Parathyroid adenoma (tissue), 2 donors: ENCODE measurements around the gene CEACAM8.
A peak's percentile ranks its signal among the peaks of the same experiment; 100 is the strongest.
"Not testable (repeated sequence)": the region's sequence is repeated elsewhere in the genome, so short reads cannot be mapped to it uniquely, and the experiment has no call there.

Experiments used
- H2AFZ ChIP-seq: fragments of 300-600 bp; sonication (generic); one replicate; pipeline ENCODE4 v1.7.0; 2017; ENCODE audit warnings: antibody characterized with exemption, mild to moderate bottlenecking
- H3K27ac ChIP-seq: fragments of 300-600 bp; sonication (generic); one replicate; pipeline ENCODE4 v1.7.0; 2017
- H3K27me3 ChIP-seq: fragments of 300-600 bp; sonication (generic); one replicate; pipeline ENCODE4 v1.7.0; 2017; ENCODE audit warnings: low read length; ENCODE audit not compliant: control insufficient read depth, insufficient read depth
- H3K36me3 ChIP-seq: fragments of 300-600 bp; sonication (generic); one replicate; pipeline ENCODE4 v1.7.0; 2017; ENCODE audit warnings: low read length; ENCODE audit not compliant: control insufficient read depth, insufficient read depth
- H3K4me1 ChIP-seq: fragments of 300-600 bp; sonication (generic); one replicate; pipeline ENCODE4 v1.7.0; 2017; ENCODE audit warnings: control low read depth
- H3K4me2 ChIP-seq: fragments of 300-600 bp; sonication (generic); one replicate; pipeline ENCODE4 v1.7.0; 2017; ENCODE audit warnings: low read length
- H3K4me3 ChIP-seq: fragments of 300-600 bp; sonication (generic); one replicate; pipeline ENCODE4 v1.7.0; 2017; ENCODE audit warnings: low read depth, low read length
- H3K79me2 ChIP-seq: fragments of 300-600 bp; sonication (generic); one replicate; pipeline ENCODE4 v1.7.0; 2017; ENCODE audit warnings: control low read depth
- H3K9ac ChIP-seq: fragments of 300-600 bp; sonication (generic); one replicate; pipeline ENCODE4 v1.7.0; 2017; ENCODE audit warnings: mild to moderate bottlenecking
- H3K9me3 ChIP-seq: fragments of 300-600 bp; sonication (generic); one replicate; pipeline ENCODE4 v1.7.0; 2017; ENCODE audit warnings: low read length; ENCODE audit not compliant: control insufficient read depth
- TF ChIP-seq, protein P1 (sequence below): fragments of 300-600 bp; sonication (generic); IDR thresholded peaks from one replicate; pipeline ENCODE4 v1.7.0; 2017; ENCODE audit warnings: antibody characterized with exemption, mild to moderate bottlenecking
- donor health status: primary hyperparathyroidism.

The CEACAM8 gene

DNA sequence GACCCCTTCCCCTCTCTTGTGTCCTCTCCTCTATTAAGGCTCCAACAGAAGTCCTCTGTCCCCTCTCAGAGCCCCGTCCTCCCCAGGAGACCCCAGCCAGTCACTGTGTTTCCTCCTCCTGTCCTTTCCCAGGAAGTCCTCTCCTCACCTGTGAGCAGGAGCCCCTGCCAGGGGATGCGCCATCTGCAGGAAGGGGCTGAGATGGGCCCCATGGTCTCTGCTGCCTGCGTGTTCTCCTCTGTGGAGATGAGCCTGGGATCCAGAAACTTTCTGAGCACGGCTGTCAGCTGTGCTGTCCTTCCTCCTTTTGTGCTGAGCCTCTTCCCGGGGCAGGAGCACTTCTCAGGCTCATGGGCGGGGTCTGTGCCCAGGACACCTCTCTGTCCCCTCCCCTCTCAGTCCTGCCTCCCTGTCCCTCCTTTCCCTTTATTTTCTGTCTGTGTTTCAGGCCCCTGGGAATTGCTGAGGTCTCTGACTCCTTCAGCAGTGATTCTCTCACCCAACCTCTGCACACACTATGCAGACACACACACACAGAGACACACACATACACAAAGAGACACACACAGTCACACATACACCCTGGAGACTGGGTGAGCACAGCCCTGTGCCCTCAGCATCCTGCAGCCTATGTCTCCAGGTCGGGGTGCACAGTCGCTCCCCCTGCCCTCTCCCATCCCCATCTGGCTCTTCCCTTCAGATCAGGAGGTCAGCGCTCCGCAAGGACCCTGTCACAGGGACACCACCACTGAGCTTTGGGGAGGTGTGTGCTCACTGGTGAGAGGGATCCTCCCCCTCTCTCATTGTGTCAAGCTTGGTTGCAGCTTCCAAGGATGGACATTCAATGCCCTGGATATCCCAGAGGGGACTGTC is at the start of gene CEACAM8:
Gene CEACAM8 (minus strand): TSS at position 308 of the 873 bp plus-strand sequence. CDS start 96 bp downstream, at position 212.
- Histone ChIP-seq H3K79me2 (no peaks in the 10 kb centered on the region), H3K9me3 (no peaks in the 10 kb centered on the region), H3K36me3 (no peaks in the 10 kb centered on the region), H3K4me1 (no peaks in the 10 kb centered on the region), H3K9ac (no peak within 1 kb of the TSS), H3K27me3 (no peaks in the 10 kb centered on the region), H2AFZ (no peak within 1 kb of the TSS), H3K4me2 (no peak within 1 kb of the TSS), H3K4me3 (no peak within 1 kb of the TSS), H3K27ac (no peak within 1 kb of the TSS)
- TF ChIP-seq, protein P1, sequence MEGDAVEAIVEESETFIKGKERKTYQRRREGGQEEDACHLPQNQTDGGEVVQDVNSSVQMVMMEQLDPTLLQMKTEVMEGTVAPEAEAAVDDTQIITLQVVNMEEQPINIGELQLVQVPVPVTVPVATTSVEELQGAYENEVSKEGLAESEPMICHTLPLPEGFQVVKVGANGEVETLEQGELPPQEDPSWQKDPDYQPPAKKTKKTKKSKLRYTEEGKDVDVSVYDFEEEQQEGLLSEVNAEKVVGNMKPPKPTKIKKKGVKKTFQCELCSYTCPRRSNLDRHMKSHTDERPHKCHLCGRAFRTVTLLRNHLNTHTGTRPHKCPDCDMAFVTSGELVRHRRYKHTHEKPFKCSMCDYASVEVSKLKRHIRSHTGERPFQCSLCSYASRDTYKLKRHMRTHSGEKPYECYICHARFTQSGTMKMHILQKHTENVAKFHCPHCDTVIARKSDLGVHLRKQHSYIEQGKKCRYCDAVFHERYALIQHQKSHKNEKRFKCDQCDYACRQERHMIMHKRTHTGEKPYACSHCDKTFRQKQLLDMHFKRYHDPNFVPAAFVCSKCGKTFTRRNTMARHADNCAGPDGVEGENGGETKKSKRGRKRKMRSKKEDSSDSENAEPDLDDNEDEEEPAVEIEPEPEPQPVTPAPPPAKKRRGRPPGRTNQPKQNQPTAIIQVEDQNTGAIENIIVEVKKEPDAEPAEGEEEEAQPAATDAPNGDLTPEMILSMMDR: no peak

- not testable (repeated sequence) for H3K79me2 ChIP-seq, H3K36me3 ChIP-seq, H3K27me3 ChIP-seq, H3K4me2 ChIP-seq, H2AFZ ChIP-seq, H3K4me1 ChIP-seq, H3K9me3 ChIP-seq, H3K4me3 ChIP-seq, H3K9ac ChIP-seq, H3K27ac ChIP-seq
Observed at GRCh38 chr19:42639324-42640092, 44.8 kb upstream of the CEACAM8 start.

- H3K4me1 ChIP-seq: no peaks in the 10 kb centered on the region
- no peaks in the 10 kb centered on the region for H3K9me3 ChIP-seq
- H3K4me3 ChIP-seq: no peak overlapping the region
- peak overlapping the region; percentile 43 for H2AFZ ChIP-seq
- H3K79me2 ChIP-seq: no peaks in the 10 kb centered on the region
- TF ChIP-seq, protein P1: no peak
- no peaks in the 10 kb centered on the region for H3K27me3 ChIP-seq
- H3K9ac ChIP-seq: no peak overlapping the region
- H3K4me2 ChIP-seq: no peak overlapping the region
- H3K36me3 ChIP-seq: no peaks in the 10 kb centered on the region
- H3K27ac ChIP-seq: no peak overlapping the region
Observed at GRCh38 chr19:42635233-42635539, 40.5 kb upstream of the CEACAM8 start.

- no peak overlapping the region for H3K9ac ChIP-seq
- H3K36me3 ChIP-seq: no peaks in the 10 kb centered on the region
- TF ChIP-seq, protein P1: peak; percentile 57
- H3K27ac ChIP-seq: no peak overlapping the region
- no peaks in the 10 kb centered on the region for H3K4me1 ChIP-seq
- H3K79me2 ChIP-seq: no peaks in the 10 kb centered on the region
- peak overlapping the region; percentile 43 for H2AFZ ChIP-seq
- H3K27me3 ChIP-seq: no peaks in the 10 kb centered on the region
- no peak overlapping the region for H3K4me2 ChIP-seq
- no peak overlapping the region for H3K4me3 ChIP-seq
- no peaks in the 10 kb centered on the region for H3K9me3 ChIP-seq
Observed at GRCh38 chr19:42634409-42635232, 39.9 kb upstream of the CEACAM8 start.

DNA sequence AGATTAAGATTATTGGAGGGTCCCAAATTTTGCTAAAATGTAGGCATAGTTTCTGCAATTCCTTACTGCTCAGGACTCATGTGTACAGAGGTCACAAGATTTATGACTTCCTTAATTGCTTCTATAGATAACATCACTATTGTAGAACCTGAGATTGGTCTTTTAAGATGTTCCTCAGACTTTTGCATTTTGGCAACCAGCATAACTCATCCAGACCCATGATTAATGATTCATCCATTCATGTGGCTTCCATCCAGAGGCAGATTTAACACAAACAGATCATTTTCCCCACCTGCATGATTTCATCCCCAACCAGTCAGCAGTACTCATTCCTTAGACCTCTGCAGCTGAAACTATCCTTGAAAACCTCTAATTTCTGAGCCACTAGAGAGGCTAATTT is 34.5 kb upstream of the CEACAM8 start:
- Histone ChIP-seq H3K27me3 (no peaks in the 10 kb centered on the region), H3K4me3 (no peak overlapping the region), H3K36me3 (no peaks in the 10 kb centered on the region), H3K9ac (no peak overlapping the region), H3K9me3 (no peaks in the 10 kb centered on the region), H3K4me2 (no peak overlapping the region), H3K27ac (no peak overlapping the region), H2AFZ (no peak overlapping the region), H3K79me2 (no peaks in the 10 kb centered on the region), H3K4me1 (no peaks in the 10 kb centered on the region)
- TF ChIP-seq, protein P1: no peak
